ENCODE data around the gene TRIP6.
"Not testable (repeated sequence)": the region's sequence is repeated elsewhere in the genome, so short reads cannot be mapped to it uniquely, and the experiment has no call there.

The TRIP6 gene

DNA sequence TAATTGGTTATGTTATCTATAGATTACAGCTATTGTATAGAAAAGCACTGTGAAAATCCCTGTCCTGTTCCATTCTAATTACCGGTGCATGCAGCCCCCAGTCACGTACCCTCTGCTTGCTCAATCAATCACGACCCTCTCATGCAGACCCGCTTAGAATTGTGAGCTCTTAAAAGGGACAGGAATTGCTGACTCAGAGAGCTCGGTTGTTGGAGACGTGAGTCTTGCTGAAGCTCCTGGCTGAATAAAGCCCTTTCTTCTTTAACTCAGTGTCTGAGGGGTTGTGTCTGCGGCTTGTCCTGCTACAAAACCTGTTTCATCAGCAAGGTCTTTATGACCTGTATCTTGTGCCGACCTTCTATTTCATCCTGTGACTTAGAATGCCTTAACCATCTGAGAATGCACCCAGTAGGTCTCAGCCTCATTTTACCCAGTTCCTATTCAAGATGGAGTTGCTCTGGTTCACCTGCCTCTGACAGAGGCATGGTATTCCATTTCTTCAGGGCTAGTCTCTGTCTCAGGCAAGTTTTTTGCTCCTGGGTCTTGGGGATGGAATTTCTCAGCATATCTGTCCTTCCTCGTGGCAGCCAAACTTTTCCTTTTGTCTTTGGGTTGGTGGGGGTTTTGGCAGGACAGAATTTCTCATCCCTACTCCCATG lies 52.7 kb downstream of the TRIP6 start:
- not testable (repeated sequence) for H3K36me3 ChIP-seq (ENCODE audit: insufficient read depth, low read length); H3K9ac ChIP-seq (ENCODE audit: low read depth, low read length); H3K9me3 ChIP-seq (ENCODE audit: control insufficient read depth, insufficient read depth, low read length)
- H3K4me1 ChIP-seq (ENCODE audit: insufficient read depth, low read length) = peaks cover 15% of the 10 kb centered on the region

DNA sequence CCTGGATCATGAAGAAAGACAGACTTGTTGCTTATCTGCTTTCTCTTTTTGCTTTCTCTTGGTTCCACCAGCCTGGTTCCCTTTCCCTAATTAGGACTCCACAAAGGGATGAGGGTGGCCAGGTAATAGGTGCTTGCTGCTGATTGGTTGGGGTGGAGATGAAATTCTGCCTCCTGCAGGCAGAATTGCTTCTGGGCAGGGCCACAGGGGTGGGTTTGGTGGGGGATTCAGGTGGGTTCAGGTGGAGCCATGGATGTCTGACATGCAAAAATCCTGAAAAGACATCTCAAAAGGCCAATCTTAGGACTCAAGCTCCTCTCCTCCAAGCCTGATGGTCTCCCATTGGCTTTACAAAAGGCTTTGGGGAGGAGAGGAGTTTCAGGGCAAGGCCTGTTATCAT lies 53.9 kb downstream of the TRIP6 start:
- no peak overlapping the region for H3K9ac ChIP-seq (ENCODE audit: low read depth, low read length)
- no peaks in the 10 kb centered on the region; the same call in 1 of the 2 replicates for H3K36me3 ChIP-seq (ENCODE audit: insufficient read depth, low read length)
- peaks cover 15% of the 10 kb centered on the region for H3K4me1 ChIP-seq (ENCODE audit: insufficient read depth, low read length)
- no peaks in the 10 kb centered on the region for H3K9me3 ChIP-seq (ENCODE audit: control insufficient read depth, insufficient read depth, low read length)

Data from ES-I3 (cell line).